Measurements from ENCODE around the gene KRT3.

- TF ChIP-seq, protein P1, sequence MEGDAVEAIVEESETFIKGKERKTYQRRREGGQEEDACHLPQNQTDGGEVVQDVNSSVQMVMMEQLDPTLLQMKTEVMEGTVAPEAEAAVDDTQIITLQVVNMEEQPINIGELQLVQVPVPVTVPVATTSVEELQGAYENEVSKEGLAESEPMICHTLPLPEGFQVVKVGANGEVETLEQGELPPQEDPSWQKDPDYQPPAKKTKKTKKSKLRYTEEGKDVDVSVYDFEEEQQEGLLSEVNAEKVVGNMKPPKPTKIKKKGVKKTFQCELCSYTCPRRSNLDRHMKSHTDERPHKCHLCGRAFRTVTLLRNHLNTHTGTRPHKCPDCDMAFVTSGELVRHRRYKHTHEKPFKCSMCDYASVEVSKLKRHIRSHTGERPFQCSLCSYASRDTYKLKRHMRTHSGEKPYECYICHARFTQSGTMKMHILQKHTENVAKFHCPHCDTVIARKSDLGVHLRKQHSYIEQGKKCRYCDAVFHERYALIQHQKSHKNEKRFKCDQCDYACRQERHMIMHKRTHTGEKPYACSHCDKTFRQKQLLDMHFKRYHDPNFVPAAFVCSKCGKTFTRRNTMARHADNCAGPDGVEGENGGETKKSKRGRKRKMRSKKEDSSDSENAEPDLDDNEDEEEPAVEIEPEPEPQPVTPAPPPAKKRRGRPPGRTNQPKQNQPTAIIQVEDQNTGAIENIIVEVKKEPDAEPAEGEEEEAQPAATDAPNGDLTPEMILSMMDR (IDR thresholded peaks at IDR 0.05), result no peak
- no peak for TF ChIP-seq EZH2 (IDR thresholded peaks at IDR 0.05; ENCODE audit: borderline replicate concordance, insufficient read depth, low read depth, low read length, poor library complexity, severe bottlenecking)
Measured at GRCh38 chr12:52824741-52825410, 29.0 kb upstream of the KRT3 start.
